ENCODE measurements around the gene GAS2L1.
"Not testable (repeated sequence)": the region's sequence is repeated elsewhere in the genome, so short reads cannot be mapped to it uniquely, and the experiment has no call there.

Gene GAS2L1

DNA sequence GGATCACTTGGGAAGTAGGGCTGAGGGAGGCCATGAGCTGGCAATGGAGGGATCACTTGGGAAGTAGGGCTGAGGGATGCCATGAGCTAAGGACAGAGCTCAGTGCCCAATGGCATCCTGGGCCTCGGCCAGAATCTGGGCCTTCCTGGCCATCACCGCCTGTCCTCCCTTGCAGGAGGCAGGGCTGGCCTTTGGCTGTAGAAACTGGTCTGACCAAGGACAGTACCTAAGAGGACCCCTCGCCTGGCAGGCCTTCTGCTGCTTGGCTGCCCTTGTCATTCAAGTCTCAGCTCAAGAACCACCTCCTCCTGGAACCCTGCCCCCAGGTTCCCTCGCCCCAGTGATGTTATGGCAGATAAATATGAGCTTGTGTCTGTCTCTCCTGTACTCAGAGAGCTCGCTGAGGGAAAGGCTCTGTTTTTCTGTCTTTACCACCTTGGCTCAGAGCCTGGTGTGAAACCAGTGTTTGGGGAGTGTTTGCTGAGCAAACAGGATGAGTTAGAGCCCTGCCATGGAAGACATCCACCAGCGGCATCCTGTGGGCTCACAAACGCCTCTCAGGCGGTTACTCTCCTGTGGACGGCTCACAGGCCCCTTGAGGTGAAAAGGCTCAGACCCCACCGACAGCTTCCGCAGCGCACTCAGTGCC, 28.4 kb downstream of the GAS2L1 start:
- no peak overlapping the region for H3K4me3 Mint-ChIP-seq
- H3K4me1 Mint-ChIP-seq (ENCODE audit: low read depth): no peaks in the 10 kb centered on the region
- peaks cover 3% of the 10 kb centered on the region for H3K36me3 Mint-ChIP-seq
- no peaks in the 10 kb centered on the region for H3K27me3 Mint-ChIP-seq
- no peaks in the 10 kb centered on the region for H3K9me3 Mint-ChIP-seq (ENCODE audit: low read depth)
- no peak overlapping the region for H3K27ac Mint-ChIP-seq

DNA sequence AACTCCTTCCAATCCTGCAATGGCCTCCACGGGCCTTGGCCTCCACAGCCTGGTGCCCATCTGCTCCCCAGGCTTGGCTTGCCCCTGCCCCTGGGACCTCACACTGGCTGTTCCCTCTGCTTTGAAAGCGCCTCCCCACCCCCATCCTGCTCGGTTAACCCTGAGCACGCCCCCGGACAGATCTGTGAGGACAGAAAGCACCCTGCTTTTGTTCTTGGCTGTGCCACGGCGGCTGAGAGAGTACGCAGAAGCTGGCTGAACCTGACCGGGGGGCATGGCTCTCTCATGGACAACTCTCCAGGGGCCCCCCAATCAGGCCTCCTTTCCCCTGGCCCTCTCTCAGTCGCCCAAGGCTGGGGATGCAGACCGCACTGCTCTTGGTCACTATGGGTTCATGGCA, 29.2 kb downstream of the GAS2L1 start:
- Mint-ChIP-seq H3K4me1 (ENCODE audit: low read depth) (no peaks in the 10 kb centered on the region), H3K9me3 (ENCODE audit: low read depth) (no peaks in the 10 kb centered on the region), H3K4me3 (no peak overlapping the region), H3K36me3 (peaks cover 3% of the 10 kb centered on the region), H3K27ac (no peak overlapping the region), H3K27me3 (no peaks in the 10 kb centered on the region)

DNA sequence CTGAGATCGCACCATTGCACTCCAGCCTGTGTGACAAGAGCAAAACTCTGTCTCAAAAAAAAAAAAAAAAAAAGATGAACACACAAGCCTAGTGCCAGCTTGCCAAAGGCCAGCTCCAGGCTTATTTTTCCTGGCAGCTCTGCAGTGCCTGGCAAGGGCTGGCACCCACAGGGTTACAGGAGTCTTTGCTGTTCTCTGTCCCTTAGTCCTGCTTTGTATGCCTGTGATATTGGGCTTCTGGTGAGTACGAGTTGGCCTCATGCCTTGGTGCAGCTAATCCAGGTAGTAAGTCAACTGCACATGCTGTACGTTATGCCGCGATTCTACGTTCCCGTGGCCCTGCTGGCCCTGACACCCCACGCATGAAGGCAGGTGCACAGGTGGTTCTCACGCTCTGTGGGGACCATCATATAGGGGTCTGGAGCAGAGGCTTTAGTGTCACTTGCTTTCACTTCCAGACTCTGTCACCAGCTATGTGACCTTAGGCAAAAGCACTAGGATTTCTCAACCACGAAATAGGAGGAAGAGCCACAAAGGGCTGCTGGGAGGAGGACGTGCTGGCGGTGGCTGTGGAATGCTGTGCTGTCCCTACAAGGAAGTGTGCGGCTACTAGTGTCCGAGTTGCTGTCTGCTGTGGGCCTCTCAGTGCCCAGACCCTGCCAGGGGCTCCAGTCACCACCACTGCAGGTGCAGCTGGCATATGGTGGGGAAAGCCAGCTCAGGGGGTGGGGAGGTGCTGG, 30.5 kb downstream of the GAS2L1 start:
- Mint-ChIP-seq H3K27me3 (no peaks in the 10 kb centered on the region), H3K4me3 (no peak overlapping the region), H3K4me1 (ENCODE audit: low read depth) (no peaks in the 10 kb centered on the region), H3K9me3 (ENCODE audit: low read depth) (no peaks in the 10 kb centered on the region), H3K36me3 (peaks cover 3% of the 10 kb centered on the region), H3K27ac (no peak overlapping the region)

DNA sequence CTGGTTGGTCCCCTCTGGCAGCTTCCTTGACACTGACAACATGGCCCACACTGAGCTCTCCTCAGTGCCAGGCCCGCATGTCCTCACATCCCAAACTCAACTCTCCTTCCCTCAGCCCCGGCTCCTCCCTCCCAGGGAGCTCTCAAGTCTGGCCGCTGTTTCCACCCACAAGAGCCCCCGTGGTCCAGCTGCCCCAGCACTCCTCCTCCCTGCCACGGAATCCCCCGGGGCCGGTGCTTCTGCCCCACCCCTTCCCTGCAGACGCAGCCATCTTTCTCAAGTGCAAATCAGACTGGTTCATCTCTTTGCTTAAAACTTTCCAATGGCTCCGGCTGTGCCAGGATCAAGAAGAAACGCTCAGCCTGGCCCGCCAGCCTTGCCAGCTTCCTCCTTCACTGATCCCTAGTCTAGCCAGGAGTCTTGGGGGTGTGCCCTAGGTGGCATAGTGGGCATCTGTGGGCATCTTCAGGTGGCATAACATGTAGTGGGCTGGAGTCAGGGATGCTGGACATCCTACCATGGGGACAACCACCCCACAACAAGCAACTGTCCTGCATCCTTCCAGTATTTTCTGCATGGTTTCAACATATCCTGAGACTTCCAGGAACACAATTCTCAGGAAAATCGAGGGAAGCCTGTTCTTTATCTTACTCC, 31.3 kb downstream of the GAS2L1 start:
- H3K9me3 Mint-ChIP-seq (ENCODE audit: low read depth): no peaks in the 10 kb centered on the region
- no peak overlapping the region for H3K27ac Mint-ChIP-seq
- no peak overlapping the region for H3K4me3 Mint-ChIP-seq
- no peaks in the 10 kb centered on the region for H3K4me1 Mint-ChIP-seq (ENCODE audit: low read depth)
- peaks cover 5% of the 10 kb centered on the region for H3K36me3 Mint-ChIP-seq
- no peaks in the 10 kb centered on the region for H3K27me3 Mint-ChIP-seq

DNA sequence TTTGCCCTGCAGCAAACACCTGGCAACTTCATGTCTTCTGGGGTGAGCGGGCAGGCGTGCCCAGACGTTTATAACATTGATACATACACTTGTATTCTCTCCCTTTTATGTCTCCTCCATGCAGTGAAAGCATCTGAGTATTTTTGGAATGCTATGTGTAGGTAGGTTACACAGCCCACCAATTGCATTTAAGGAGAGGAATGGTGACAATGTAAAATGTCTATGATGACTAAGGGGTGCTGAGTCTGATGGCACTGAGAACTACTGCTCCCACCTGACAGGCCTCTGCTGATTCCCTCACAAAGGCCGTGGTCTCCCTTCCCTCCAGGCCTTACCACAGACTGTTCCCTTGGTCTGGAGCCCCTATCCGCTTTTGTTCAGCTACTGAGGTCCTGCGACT, 31.9 kb downstream of the GAS2L1 start:
- Mint-ChIP-seq H3K27ac (no peak overlapping the region), H3K36me3 (peaks cover 5% of the 10 kb centered on the region), H3K27me3 (no peaks in the 10 kb centered on the region), H3K9me3 (ENCODE audit: low read depth) (no peaks in the 10 kb centered on the region), H3K4me3 (no peak overlapping the region), H3K4me1 (ENCODE audit: low read depth) (no peaks in the 10 kb centered on the region)

DNA sequence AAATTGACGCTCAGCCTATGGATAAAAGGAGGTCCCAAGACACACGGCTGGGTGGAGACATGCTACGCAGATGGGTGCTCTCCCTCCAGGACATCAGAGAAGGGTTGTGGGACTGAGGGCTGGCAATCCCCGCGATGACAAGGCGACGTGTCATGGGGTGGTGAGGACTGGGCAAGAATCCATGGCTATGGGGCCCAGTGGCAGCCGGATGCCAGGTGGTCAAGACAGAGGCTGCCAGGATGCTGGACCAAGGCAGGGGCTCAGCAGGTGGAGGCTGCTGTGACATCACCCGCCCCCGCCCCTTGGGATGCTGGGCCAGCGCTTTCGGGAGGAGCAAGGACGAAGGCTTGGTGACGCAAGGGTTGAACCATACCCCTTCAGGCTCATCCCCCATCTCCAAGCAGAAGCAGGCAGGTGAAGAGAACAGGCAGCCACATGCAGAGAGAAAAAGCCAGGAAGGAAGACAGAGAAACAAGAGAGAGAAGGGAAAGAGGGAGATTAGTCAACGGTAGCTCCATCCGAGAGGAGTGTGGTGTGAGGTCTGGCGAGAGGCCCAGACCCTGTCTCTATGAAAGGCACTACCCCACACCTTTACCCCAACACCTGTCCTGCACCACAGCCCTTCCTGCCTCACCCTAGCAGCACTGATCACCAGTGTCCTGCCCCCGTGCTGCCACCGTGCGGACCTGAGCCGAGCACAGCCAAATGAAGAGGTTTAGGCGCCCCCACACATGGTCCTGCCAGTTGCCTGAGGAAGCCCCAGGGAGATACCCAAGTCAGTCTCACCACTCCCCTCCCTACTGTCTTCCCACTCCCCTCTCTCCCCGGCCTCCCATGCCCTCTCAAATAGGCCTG, 33.2 kb downstream of the GAS2L1 start:
- no peaks in the 10 kb centered on the region for H3K4me1 Mint-ChIP-seq (ENCODE audit: low read depth)
- no peak overlapping the region for H3K4me3 Mint-ChIP-seq
- no peaks in the 10 kb centered on the region for H3K9me3 Mint-ChIP-seq (ENCODE audit: low read depth)
- peaks cover 5% of the 10 kb centered on the region for H3K36me3 Mint-ChIP-seq
- H3K27me3 Mint-ChIP-seq: no peaks in the 10 kb centered on the region
- H3K27ac Mint-ChIP-seq: no peak overlapping the region

DNA sequence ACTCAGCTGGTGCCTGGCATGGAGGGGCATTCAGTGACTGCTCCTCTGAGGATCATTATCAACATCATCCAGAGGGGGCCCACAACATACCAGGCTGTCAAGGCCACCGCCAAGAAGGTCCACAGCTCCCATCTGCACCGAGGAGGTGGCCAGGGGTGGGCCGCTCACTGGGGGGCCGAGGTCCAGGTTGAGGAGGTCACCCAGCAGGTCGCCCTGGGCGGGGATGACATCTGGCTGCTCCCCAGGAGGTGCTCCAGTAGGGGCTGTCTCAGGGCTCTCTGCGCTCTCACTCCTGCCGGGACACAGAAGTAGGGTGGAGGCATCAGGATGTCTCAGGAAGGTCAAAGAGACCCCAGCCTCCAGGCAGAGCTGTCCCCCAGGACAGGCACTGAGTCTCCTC, 34.1 kb downstream of the GAS2L1 start:
- Mint-ChIP-seq H3K27me3 (no peaks in the 10 kb centered on the region), H3K27ac (no peak overlapping the region), H3K4me1 (ENCODE audit: low read depth) (no peaks in the 10 kb centered on the region), H3K36me3 (peaks cover 5% of the 10 kb centered on the region), H3K9me3 (ENCODE audit: low read depth) (no peaks in the 10 kb centered on the region), H3K4me3 (no peak overlapping the region)

DNA sequence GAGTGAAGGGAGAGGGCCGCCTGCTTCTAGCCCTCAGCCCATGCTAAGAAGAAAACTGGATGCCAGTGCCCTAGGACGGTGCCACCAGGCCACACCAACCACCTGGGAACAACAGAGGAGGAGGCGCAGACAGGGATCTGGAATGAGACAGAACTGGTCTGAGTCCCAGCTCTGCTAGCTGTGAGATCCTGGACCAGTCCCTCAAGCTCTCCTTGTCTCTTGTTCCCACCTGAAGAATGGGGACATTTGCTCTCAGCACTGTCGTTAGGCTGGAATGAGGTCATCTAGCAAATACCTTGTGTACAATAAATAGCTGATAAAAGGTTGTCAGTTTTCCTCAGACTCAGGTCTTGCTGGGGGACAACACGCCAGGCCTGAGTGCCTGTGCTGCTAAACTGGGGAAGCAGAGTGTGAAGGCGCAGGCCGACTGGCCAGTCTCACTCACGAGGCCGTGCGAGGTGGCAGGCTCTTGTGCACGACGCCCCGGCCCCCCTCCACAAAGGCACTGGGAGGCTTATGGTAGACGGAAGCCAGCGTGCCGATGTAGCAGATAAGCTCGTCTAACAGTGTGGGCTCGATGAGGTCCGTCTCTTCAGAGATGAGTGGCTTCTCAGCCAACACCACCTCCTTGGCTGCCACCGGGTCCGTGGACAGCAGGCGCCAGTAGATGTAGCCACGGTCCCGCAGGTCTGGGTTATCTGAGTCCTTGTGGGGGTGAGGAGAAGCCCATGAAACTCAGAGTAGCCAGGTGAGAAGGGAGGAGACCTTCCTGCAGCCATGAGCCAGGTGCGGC, 34.8 kb downstream of the GAS2L1 start:
- no peak overlapping the region for H3K4me3 Mint-ChIP-seq
- H3K9me3 Mint-ChIP-seq (ENCODE audit: low read depth): no peaks in the 10 kb centered on the region
- no peaks in the 10 kb centered on the region for H3K27me3 Mint-ChIP-seq
- H3K4me1 Mint-ChIP-seq (ENCODE audit: low read depth): no peaks in the 10 kb centered on the region
- H3K36me3 Mint-ChIP-seq: peaks cover 5% of the 10 kb centered on the region
- H3K27ac Mint-ChIP-seq: no peak overlapping the region

DNA sequence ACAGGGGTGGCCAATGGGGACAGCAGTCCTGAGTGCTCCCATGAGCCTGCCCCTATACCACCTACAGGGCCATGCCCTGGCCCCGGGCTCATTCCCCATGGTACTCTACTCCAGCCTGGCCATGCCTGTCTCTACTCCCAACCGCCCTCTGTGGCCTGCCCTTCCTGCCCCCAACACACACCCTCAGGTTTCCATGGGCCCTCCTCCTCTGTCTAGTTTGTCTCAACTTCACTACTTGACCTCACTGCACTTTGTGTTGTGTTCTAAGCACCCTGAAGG, 35.3 kb downstream of the GAS2L1 start:
- Mint-ChIP-seq H3K4me1 (ENCODE audit: low read depth) (no peaks in the 10 kb centered on the region), H3K27ac (no peak overlapping the region), H3K27me3 (no peaks in the 10 kb centered on the region), H3K36me3 (peaks cover 5% of the 10 kb centered on the region), H3K4me3 (no peak overlapping the region), H3K9me3 (ENCODE audit: low read depth) (no peaks in the 10 kb centered on the region)

DNA sequence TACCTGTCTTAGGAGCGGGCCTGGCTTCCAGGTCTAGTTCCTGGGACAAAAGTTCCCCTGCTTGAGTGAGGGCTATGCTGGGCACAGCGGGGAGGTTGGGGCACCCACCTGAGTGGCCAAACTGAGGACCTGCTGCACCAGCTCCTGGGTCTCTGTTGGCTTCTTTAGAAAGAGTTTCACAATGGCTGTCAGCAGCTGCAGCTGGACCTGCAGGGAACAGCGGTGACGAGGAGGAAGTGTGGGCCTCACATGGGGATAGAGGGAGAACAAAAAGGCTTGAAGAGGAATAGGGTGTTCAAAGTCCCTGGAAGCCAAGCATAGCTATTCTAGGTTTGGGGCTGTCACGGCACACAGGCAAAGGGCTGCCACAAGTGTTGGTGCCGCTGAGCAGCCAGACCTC, 35.7 kb downstream of the GAS2L1 start:
- no peaks in the 10 kb centered on the region for H3K4me1 Mint-ChIP-seq (ENCODE audit: low read depth)
- no peak overlapping the region for H3K4me3 Mint-ChIP-seq
- H3K27ac Mint-ChIP-seq: no peak overlapping the region
- H3K36me3 Mint-ChIP-seq: peaks cover 2% of the 10 kb centered on the region
- H3K27me3 Mint-ChIP-seq: no peaks in the 10 kb centered on the region
- H3K9me3 Mint-ChIP-seq (ENCODE audit: low read depth): no peaks in the 10 kb centered on the region

DNA sequence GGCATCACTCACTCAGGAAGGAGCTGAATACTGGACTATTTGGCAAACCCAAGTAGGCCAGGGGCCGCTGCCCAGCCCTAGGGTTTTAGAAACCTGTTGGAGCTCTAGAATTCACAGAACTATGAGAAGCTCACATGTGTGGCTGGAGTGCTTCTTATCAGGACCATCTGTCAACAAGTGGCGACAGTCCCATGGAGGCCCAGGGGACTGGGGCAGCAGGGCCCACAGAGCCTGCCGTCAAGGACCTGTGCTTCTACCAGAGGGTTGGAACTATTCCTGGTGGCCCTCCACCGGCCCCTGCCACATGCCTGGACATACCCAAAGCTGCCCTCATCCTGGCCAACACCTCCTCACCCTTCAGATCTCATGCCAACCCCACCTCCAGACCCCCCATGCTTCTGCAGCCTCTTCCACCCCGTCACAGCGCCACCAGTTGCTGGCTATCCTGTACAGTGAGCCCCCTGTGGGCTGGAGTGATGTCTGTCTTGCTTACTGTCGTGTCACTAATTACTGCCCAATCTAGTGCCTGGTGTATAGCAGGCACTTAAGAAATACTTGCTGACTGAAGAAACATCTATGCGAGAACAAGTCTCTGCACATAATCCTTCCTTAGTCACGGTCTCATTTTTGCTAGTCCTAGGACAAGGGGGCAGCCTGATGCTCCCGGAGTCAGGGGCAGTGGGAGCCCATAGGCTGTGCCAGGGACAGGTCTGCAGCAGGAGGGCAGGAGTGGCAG, 36.3 kb downstream of the GAS2L1 start:
- H3K27ac Mint-ChIP-seq: no peak overlapping the region
- no peaks in the 10 kb centered on the region for H3K9me3 Mint-ChIP-seq (ENCODE audit: low read depth)
- no peaks in the 10 kb centered on the region for H3K27me3 Mint-ChIP-seq
- no peak overlapping the region for H3K4me3 Mint-ChIP-seq
- no peaks in the 10 kb centered on the region for H3K4me1 Mint-ChIP-seq (ENCODE audit: low read depth)
- H3K36me3 Mint-ChIP-seq: peaks cover 2% of the 10 kb centered on the region

DNA sequence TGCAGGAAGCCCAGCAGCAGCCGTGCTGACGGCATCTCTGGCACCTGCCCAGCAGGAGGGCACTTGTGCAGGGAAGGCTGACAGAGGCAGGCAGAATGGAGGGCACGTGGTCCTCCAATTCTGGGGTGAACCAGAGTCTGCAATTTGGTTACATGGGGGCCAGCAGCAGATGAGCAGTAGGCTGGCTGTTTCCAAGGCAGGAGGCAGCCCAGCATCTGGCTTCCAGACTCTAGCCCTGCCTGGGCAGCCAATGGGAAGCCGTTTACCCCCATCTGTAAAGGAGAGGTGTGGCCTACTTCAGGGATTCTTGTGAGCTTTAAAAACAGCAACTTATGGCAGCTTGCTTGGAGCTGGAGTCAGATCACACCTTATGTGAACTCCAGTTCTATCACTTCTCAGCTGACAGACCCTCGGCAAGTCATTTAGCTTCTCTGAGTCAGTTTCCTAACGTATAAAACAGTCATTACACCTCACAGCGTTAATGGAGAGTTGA, 36.9 kb downstream of the GAS2L1 start:
- Mint-ChIP-seq H3K36me3 (peaks cover 2% of the 10 kb centered on the region), H3K27me3 (no peaks in the 10 kb centered on the region), H3K27ac (no peak overlapping the region), H3K4me3 (no peak overlapping the region), H3K4me1 (ENCODE audit: low read depth) (no peaks in the 10 kb centered on the region), H3K9me3 (ENCODE audit: low read depth) (no peaks in the 10 kb centered on the region)

DNA sequence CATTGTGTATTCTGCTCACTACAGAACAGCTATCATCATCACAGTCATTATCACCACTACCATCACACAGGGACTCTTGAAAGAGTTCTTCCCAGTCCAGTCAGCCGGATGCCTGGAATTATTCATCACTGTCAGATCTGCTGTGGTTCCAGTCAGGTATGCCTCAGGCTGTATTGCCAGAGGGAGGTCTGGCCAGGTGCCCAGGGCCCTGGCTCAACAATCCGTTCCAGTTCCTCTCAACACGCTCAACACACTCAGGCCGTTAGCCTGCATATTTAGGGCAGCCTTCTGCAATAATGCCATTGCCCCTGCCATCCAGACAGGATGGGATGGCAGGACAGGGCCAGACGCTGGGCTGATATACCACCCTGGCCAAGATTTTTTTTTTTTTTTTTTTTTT, 37.7 kb downstream of the GAS2L1 start:
- Mint-ChIP-seq H3K4me3 (no peak overlapping the region), H3K9me3 (ENCODE audit: low read depth) (no peaks in the 10 kb centered on the region), H3K27ac (no peak overlapping the region), H3K36me3 (peaks cover 4% of the 10 kb centered on the region), H3K27me3 (no peaks in the 10 kb centered on the region), H3K4me1 (ENCODE audit: low read depth) (no peaks in the 10 kb centered on the region)

DNA sequence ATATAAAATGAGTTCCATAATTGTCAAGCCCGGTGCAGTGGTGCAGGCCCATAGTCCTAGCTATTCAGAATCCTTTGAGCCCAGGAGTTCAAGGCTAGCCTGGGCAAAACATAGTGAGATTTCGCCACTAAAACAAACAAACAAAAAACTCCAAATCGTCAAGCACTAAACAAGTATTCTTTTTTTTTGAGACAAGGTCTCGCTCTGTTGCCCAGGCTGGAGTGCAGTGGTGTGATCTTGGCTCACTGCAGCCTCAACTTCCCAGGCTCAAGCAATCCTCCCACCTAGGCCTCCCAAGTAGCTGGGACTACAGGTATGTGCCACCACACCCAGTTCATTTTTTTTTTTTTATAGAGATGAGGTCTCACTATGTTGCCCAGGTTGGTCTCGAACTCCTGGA, 38.4 kb downstream of the GAS2L1 start:
- H3K36me3 Mint-ChIP-seq; H3K4me3 Mint-ChIP-seq; H3K9me3 Mint-ChIP-seq (ENCODE audit: low read depth); H3K27ac Mint-ChIP-seq; H3K4me1 Mint-ChIP-seq (ENCODE audit: low read depth); H3K27me3 Mint-ChIP-seq: not testable (repeated sequence)

All from activated naive CD8-positive, alpha-beta T cell (primary cell).